ENCODE measurements around the gene OR10AG1.

The OR10AG1 gene

GRCh38 chr11:55969845-55970244, at the start of gene OR10AG1:
Gene OR10AG1, minus strand, starts transcription at chr11:55969945. Its CDS starts 38 bp downstream, at chr11:55969907.
- DNase-seq = no peak

- DNase-seq = no peak
These were observed 44.1 kb upstream of the OR10AG1 start for GRCh38 chr11:56013805-56014204.

- no peak for DNase-seq
These were observed 41.0 kb upstream of the OR10AG1 start for GRCh38 chr11:56010716-56011115.

GRCh38 chr11:55994525-55994924, 24.8 kb upstream of the OR10AG1 start, which contains the start of gene OR5F1:
Gene OR5F1, minus strand, starts transcription at chr11:55994625. Its CDS starts 0 bp downstream, at chr11:55994625.
- DNase-seq = no peak

GRCh38 chr11:55970935-55971334, 1.2 kb upstream of the OR10AG1 start:
- no peak for DNase-seq

GRCh38 chr11:55967914-55968313, 1.8 kb downstream of the OR10AG1 start:
- DNase-seq = no peak

GRCh38 chr11:55966391-55966790, 3.4 kb downstream of the OR10AG1 start:
- no peak for DNase-seq

- DNase-seq = no peak
These were observed 13.2 kb downstream of the OR10AG1 start for GRCh38 chr11:55956521-55956920.

GRCh38 chr11:55949330-55949729, 20.4 kb downstream of the OR10AG1 start:
- DNase-seq = no peak

- DNase-seq = no peak
These were observed 26.9 kb downstream of the OR10AG1 start for GRCh38 chr11:55942785-55943392.

GRCh38 chr11:55936300-55936699, 33.4 kb downstream of the OR10AG1 start, which contains the start of gene OR5I1:
Gene OR5I1, minus strand, starts transcription at chr11:55936400. Its CDS starts 0 bp downstream, at chr11:55936400.
- DNase-seq = no peak

GRCh38 chr11:55920537-55920936, 49.2 kb downstream of the OR10AG1 start:
- DNase-seq = no peak

Data from CD4-positive, alpha-beta T cell treated with Interleukin-4 for 1 hour (primary cell).